HG03103 (cell line): ENCODE measurements around the gene SCNM1.
A peak's percentile ranks its signal among the peaks of the same experiment; 100 is the strongest.
"Not testable (repeated sequence)": the region's sequence is repeated elsewhere in the genome, so short reads cannot be mapped to it uniquely, and the experiment has no call there.

ENCODE experiments used
- ATAC-seq: cut with Tn5 transposase; IDR thresholded peaks from one replicate; pipeline ENCODE4 v1.9.1; 2021; ENCODE audit warnings: low read depth; ENCODE audit not compliant: unreplicated experiment

The SCNM1 gene

DNA sequence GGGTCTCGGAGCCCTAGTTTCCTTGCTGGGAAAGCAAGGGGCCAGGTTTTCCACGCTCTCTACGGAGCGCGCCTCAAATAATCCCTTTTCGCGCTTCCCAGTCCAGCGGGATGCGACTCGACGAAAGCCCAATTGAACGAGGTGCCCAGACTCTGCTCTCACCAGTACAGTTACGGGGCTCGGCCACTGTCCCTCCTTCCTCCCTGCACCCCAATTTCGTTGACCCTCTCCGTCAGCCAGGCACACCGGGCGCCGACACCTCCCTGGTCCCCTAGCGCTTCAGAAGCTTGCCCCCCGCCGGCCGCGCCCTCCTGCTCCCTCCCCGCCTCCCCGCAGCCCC lies 19.9 kb upstream of the SCNM1 start:
- no peak for ATAC-seq

DNA sequence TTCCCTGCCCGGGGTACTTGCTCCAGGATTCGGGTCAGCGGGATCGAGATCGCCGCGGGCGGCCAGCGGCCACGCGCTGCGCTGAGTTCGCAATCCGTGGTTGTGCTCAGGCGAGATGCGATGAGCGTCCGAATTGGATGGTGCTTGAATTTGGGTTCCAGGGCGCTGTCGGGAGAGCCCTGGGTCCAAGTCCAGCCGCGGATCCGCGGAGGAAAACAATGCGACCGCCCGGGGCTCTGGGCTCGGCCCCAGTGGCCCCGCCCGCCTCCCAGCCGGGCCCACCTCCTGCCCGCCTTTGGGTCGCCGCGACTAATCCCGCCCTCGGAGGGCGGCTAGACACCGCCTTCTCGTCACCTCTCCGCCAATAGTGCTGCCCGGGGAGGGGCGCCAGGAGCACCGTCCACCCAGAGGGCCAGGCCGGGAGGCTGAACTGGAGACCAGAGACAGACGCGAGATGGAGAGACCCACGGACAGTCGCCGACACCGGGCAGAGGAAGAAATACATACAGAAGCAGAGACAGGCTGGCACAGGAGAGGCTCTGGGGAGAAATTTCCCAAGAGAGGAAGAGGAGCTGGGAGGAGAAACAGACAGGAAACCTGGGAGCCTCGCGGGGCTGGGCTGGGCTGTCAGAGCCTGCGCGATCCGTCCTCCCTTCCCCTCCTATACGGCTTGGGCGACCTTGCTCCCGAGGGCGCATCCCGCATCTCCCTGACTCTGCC lies 19.4 kb upstream of the SCNM1 start, which contains the start of gene SEMA6C:
Gene SEMA6C (minus strand): TSS at position 220 of the 720 bp plus-strand sequence. CDS start 4,010 bp downstream, outside the sequence.
- ATAC-seq, result peak; percentile 91

DNA sequence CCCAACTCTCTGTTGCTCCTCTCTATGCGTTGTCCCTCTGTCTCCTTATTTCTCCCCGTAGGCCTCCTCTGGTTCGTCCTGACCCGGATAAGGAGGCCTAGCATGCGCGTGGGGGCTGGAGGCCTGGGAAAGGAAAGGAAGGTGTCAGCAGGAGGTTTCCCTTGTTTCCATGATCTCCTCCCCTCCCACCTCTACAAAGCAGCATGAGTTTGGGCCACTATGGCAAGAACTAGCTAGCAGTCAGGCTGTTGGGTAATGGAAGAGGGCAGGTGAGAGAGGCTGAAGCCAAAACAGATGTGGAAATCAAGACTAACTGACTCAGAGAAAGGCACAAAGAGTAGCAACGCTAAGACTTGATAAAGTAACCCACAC lies 18.8 kb upstream of the SCNM1 start:
- no peak for ATAC-seq

DNA sequence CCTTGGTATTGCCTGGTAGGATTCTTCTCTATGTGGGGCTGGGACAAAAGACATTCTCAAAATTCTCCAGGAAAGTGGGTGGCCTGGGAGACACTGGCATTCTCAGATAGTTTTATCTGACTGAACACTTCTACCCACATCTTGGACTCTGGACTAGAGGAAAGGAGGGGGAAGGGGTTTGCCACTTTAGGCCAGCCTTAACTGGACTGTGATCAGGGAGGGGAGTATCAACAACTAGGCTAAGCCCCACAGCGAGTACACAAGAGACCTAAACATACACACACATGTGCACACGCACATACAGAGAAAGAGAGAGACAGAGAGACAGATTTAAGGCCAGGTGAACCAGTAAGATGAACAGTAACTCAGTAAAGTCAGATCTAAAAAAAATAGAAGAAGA lies 18.3 kb upstream of the SCNM1 start:
- ATAC-seq, result no peak

DNA sequence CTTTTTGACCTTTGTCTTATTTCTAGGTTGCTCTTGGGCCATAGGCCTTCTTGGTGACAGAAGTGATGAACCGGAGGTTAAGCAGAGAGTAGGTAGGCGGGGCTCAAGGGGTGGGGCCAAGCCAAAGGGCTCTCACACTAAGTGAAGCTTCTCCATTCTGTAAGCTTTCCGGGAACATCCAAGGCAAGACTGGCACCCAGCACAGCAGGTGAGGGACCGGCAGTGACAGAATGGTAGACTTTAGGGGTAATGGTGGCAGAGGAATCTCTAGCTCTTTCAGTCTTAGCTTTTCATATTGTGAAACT lies 9.5 kb upstream of the SCNM1 start, which contains the start of gene TNFAIP8L2:
Gene TNFAIP8L2 (plus strand): TSS at position 135 of the 305 bp plus-strand sequence. CDS start 2,049 bp downstream, outside the sequence.
- no peak for ATAC-seq

DNA sequence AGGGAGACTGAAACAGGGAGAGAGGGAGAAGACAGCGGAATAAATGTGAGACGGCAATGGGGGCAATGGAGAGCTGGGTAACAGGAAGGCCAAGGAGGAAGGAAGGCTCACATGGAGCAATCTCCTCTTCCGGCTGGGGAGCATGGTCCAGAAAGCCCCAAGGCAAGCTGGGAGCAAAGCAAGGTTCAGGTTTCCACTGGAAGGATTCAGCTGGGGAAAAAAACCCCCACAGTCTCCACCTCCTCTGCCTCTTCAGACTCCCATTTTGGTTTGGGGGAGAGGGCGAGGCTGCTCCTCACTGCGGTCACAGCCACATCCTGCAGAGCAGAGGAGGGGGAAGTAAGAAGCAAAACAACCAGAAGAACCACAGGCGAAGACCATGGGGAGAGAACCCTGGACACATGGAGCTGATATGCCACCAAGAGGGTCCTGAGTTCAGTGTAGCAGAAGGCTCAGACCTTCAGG lies 8.8 kb upstream of the SCNM1 start:
- no peak for ATAC-seq

DNA sequence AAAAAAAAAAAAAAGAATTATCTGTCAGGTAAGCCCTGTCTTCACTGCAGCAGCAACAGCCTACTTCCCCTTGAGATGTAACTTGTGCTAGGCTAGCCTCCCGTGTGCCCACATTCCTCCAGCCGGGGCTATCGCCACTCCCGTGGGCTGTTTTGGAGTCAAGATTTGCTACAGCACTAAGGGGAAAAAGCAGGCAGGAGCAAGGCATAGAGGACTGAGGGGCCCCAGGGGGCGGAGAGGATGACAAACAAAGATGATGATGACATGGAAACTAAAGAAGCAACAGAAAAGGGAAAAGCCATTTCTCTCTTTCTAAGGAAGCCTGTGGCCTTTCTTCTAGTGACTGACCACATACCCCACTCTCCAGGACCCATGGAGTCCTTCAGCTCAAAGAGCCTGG lies 7.6 kb upstream of the SCNM1 start:
- ATAC-seq, result no peak

DNA sequence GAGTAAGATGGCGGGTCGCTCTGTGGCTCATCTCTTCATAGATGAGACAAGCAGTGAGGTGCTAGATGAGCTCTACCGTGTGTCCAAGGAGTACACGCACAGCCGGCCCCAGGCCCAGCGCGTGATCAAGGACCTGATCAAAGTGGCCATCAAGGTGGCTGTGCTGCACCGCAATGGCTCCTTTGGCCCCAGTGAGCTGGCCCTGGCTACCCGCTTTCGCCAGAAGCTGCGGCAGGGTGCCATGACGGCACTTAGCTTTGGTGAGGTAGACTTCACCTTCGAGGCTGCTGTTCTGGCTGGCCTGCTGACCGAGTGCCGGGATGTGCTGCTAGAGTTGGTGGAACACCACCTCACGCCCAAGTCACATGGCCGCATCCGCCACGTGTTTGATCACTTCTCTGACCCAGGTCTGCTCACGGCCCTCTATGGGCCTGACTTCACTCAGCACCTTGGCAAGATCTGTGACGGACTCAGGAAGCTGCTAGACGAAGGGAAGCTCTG lies 7.1 kb upstream of the SCNM1 start:
- no peak for ATAC-seq

DNA sequence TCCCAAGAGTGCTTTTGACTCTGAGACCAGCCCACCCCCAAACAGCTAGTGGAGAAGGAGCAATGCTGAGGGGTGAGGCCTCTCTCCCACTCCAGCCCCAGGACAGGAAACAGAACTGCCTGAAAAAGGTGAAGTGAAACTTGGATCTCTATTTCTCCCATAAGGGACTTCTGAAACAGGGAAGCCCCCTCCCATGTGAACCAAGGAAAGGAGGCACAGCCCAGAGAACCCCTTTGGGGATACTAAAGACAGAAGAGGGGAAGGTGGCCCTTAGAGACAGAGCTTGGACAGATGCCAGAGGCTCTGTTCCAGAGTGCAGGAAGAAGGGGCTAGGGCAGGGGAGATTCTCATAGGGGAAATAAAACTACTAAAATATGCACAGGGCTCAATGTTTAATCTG lies 6.6 kb upstream of the SCNM1 start:
- no peak for ATAC-seq

DNA sequence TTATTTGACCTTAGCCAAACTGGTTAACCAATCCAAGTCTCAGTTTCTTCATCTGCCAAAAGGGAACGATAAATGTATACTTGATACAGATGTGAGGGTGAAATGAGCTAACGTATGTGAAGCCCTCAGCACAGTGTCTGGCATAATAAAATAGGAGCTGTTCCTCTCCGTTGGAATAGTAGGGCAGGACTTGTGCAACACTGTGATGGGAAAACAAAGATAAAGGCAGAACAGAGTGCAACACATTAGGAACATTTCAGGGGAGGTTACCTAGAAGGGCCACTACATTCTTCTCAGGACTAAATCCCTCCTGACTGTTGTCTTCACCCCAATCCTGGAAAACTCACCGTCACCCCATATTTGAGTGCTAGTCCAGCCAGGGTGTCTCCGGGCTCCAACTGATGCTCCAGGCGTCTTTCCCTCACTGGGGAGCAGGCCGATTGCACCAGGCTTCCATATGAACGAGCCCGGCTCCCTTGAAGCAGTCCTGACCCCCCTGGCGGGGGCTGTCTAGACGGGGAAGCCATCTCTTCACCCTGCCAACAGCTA lies 1.1 kb upstream of the SCNM1 start:
- no peak for ATAC-seq

DNA sequence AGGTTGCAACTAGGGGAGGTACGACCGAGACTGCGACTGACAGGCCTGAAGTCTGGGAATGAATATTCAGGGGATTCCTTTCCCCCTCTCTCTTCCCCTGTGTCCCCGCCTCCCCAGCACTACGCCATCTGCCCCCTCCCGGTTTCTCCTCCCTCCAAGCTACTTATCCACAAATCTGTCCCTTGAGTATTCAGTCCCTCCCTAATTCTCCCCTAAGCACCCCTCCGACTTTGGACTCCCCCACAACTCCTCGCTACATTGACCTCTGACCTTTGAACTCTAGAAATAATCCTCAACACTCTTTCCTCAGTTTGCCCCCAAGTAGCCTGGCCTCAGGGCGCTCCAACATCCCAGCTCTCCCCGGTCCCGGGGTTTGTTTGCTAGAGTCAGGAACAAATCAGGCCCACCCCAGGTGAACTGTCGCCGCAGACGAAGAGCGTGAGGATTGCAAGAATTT lies 635 bp upstream of the SCNM1 start:
- no peak for ATAC-seq

DNA sequence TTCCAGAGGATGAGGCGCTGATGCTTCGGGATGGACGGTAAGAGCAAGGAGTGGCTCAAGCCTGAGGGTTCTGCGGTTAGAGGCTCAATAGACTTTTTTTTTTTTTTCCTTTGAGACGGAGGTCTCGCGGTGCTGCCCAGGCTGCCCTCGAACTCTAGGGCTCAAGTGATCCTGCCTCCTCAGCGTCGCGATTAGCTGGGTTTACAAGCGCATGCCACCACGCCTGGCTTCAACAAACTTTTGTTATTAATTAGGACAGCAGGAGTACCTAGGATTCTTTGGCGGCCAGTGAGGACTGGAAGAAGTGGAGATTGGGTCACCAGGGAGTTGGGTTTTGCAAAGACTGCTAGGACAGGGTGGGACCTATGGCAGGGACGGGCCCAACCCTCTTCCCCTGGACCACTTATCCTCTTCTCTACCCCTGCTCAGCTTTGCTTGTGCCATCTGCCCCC lies 587 bp downstream of the SCNM1 start:
- no peak for ATAC-seq

DNA sequence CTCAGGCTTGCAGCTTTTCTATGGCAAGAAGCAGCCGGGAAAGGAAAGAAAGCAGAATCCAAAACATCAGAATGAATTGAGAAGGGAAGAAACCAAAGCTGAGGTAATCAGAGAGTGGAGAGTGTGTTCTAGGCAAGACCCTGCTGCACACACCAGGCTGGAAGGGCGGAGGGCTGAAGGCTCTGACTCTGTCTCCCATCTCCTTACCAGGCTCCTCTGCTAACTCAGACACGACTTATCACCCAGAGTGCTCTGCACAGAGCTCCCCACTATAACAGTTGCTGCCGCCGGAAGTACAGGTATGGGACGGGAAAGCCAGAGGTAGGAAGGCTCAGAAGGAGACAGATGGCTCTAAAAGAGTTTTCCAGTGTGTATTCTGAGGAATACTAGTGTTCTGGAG lies 1.2 kb downstream of the SCNM1 start:
- no peak for ATAC-seq

DNA sequence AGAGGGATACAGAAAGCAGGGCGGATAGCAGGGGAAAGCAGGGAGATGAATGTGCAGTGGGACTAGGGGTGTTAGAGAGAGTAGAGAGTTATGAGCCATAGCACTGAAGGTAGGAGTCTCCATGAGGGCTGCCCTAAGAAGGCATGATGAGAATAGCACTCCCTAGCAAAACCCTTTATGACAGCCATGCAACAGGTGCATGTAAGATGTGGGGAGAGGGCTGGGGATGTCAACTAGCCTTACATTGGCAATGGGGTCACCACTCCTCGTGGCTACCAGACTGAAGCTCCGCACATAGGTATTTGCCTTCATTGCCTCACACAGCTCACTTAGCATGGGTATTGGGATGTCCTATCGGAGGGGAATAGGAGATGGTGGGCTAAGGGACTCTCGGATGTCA lies 5.2 kb downstream of the SCNM1 start:
- no peak for ATAC-seq

DNA sequence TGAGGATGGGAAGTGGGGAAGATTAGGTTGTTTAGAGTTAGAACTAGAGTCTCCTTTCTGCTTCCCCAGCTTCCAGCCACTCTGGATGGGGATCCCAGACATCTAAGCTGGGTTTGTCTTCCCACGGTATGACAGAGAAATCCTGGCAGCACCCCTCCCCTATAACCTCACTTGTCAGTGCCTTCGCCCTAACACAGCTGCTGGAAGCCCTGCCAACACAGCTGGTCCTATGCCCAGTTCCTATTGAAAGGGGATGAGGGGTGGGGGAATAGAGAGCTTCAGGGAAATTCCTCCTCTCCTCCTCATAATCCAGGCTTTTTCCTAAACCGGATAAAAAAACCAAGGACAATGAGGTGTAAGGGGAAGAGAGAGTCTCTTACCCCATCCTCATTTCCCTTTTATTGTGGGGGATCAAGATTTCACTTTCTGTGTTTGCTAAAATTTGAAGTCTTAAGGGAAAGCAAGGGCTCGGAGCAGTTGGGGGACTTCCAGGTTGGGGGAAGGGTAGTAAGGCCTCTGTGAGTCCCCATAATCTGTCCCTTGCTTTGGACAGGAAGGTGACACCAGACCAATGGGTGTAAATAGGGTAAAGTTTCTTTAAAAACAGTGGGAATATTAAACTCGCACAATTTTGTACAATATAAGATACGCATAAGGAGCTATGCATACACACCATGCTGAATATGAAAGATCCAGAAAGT lies 9.2 kb downstream of the SCNM1 start:
- ATAC-seq, result no peak

DNA sequence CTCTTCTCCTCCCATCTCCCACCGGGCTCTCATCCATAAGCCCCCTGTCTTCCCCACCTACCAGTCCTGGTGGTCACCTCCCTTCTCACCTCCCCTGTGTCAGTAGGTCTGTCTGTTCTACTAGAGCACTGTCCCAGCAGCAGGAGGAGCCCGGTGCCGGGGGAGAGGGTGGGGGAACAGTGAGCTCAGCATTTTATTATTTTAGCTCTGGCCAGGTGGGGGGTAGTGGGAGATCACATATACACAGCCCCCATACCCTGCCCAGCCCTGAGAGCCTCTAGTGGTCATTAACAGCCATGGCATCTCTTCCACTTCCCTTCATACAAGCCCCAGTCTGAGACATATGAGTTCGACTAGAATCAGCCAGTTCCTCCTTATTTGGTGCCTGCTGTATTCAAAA lies 9.9 kb downstream of the SCNM1 start, which contains the start of gene TMOD4:
Gene TMOD4 (minus strand): TSS at position 119 of the 400 bp plus-strand sequence. CDS start 1,106 bp downstream, outside the sequence.
- ATAC-seq, result no peak

DNA sequence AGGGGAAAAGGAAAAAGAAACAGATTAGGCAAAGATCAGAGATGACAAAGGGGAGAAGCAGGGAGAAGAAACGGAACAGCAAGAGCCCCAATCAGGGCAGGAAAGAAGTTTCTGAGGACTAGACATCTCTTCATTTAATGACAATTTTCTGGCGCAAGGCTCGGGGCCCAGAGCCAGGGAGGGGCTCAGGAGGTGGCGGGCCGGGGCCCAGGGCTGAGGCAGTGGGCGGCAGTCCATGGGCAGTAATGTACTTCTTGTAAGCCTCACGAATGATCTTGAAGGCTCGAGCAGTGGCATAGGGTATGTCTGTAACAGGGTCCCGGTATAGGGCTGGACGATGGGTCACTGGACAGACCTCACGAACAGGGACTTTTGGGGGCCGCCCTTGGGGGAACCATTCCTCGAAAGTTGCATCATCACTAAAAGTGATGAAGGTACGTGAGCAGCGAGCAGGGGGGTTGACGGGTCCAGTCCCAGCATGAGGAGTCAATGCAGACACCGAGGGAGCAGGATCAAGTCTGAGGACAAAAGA lies 10.6 kb downstream of the SCNM1 start:
- no peak for ATAC-seq

DNA sequence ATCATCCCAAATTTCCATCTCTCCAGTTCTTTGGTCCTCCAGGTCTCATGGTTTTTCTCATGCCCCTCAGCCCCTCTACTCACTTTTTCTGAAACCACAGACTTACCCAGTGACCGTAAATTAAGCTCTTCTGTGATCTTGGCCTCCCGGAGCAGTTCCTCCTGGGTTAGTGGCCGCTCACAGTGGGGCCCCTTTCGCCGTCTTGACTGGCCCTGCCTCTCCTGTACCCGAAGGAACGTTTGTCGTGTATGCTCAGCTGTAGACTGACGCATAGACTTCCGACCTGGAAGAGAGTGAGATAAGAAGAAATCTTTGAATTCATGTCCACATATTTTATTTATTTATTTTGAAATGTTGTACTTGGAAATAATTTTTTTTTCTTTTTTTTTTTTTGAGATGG lies 18.3 kb downstream of the SCNM1 start:
- no peak for ATAC-seq

DNA sequence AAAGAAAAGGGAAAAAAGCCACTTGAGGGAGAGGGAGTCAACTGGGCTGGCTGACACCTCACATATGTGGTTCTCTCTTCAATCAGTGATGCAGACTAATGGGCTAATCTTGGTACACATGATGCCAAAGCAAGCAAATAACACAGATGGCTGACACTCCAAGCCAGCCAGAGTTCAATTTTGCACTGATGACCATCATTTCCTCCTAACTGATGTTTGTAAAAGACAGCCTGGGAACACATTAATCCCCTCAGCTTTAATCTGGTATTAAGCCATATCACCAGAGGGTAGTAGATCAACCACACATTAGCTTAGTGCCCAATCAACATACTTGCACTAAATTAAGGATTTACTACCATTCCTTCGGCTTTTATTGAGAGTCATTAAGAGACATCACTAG lies 21.3 kb downstream of the SCNM1 start:
- no peak for ATAC-seq

DNA sequence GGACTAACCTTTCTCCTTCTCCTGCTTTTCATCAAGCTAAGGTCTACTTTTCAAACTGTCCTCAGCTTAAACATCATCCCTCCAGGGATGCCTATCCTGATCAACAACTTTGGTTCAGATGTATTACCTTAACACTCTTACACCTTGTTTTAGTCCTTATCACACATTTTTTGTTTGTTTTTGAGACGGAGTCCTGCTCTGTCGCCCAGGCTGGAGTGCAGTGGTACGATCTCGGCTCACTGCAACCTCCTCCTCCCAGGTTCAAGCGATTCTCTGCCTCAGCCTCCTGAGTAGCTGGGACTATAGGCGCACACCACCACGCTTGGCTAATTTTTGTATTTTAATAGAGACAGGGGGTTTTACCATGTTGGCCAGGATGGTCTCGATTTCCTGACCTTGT lies 22.7 kb downstream of the SCNM1 start:
- not testable (repeated sequence) for ATAC-seq
